Measurements from ENCODE around the gene UBTD1.

UBTD1 gene

GRCh38 chr10:97510686-97511085 is 12.0 kb downstream of the UBTD1 start:
- TF ChIP-seq SPI1 (IDR thresholded peaks at IDR 0.05; ENCODE audit: low read depth, low read length): no peak
- TF ChIP-seq POLR2AphosphoS5 (IDR thresholded peaks at IDR 0.05; ENCODE audit: low read depth, low read length): no peak
- no peak for TF ChIP-seq TAF1 (IDR thresholded peaks at IDR 0.05; ENCODE audit: low read depth, low read length)
- TF ChIP-seq PAX5 (IDR thresholded peaks at IDR 0.05; ENCODE audit: insufficient read depth, low read length, severe bottlenecking): no peak
- TF ChIP-seq POU2F2 (IDR thresholded peaks at IDR 0.05; ENCODE audit: low read depth, low read length): no peak
- no peak for TF ChIP-seq POLR2A (IDR thresholded peaks at IDR 0.05; ENCODE audit: low read depth, low read length)
- DNase-seq (ENCODE audit: insufficient read length, low spot score): no peak

GRCh38 chr10:97511711-97512440 is 13.2 kb downstream of the UBTD1 start:
- TF ChIP-seq TAF1 (IDR thresholded peaks at IDR 0.05; ENCODE audit: low read depth, low read length) (no peak), POU2F2 (IDR thresholded peaks at IDR 0.05; ENCODE audit: low read depth, low read length) (no peak), SPI1 (IDR thresholded peaks at IDR 0.05; ENCODE audit: low read depth, low read length) (no peak), PAX5 (IDR thresholded peaks at IDR 0.05; ENCODE audit: insufficient read depth, low read length, severe bottlenecking) (no peak), POLR2A (IDR thresholded peaks at IDR 0.05; ENCODE audit: low read depth, low read length) (no peak), POLR2AphosphoS5 (IDR thresholded peaks at IDR 0.05; ENCODE audit: low read depth, low read length) (no peak)
- FAIRE-seq (no peak), DNase-seq (ENCODE audit: insufficient read length, low spot score) (no peak)

More at GRCh38 chr10:97510686-97511085, 12.0 kb downstream of the UBTD1 start:
- no peak for FAIRE-seq

- no peak for TF ChIP-seq POLR2A (IDR thresholded peaks at IDR 0.05; ENCODE audit: low read depth, low read length)
- no peak for TF ChIP-seq POLR2AphosphoS5 (IDR thresholded peaks at IDR 0.05; ENCODE audit: low read depth, low read length)
- TF ChIP-seq PAX5 (IDR thresholded peaks at IDR 0.05; ENCODE audit: insufficient read depth, low read length, severe bottlenecking): no peak
- no peak for TF ChIP-seq SPI1 (IDR thresholded peaks at IDR 0.05; ENCODE audit: low read depth, low read length)
- no peak for TF ChIP-seq TAF1 (IDR thresholded peaks at IDR 0.05; ENCODE audit: low read depth, low read length)
- TF ChIP-seq POU2F2 (IDR thresholded peaks at IDR 0.05; ENCODE audit: low read depth, low read length): no peak
- no peak for DNase-seq (ENCODE audit: insufficient read length, low spot score)
- FAIRE-seq: no peak
Observed at GRCh38 chr10:97512993-97513392, 14.3 kb downstream of the UBTD1 start.

GRCh38 chr10:97514344-97514743 is 15.6 kb downstream of the UBTD1 start:
- no peak for TF ChIP-seq TAF1 (IDR thresholded peaks at IDR 0.05; ENCODE audit: low read depth, low read length)
- no peak for TF ChIP-seq PAX5 (IDR thresholded peaks at IDR 0.05; ENCODE audit: insufficient read depth, low read length, severe bottlenecking)
- no peak for TF ChIP-seq POLR2A (IDR thresholded peaks at IDR 0.05; ENCODE audit: low read depth, low read length)
- TF ChIP-seq POLR2AphosphoS5 (IDR thresholded peaks at IDR 0.05; ENCODE audit: low read depth, low read length): no peak
- no peak for TF ChIP-seq POU2F2 (IDR thresholded peaks at IDR 0.05; ENCODE audit: low read depth, low read length)
- TF ChIP-seq SPI1 (IDR thresholded peaks at IDR 0.05; ENCODE audit: low read depth, low read length): no peak
- DNase-seq (ENCODE audit: insufficient read length, low spot score) (no peak), FAIRE-seq (no peak)

DNA sequence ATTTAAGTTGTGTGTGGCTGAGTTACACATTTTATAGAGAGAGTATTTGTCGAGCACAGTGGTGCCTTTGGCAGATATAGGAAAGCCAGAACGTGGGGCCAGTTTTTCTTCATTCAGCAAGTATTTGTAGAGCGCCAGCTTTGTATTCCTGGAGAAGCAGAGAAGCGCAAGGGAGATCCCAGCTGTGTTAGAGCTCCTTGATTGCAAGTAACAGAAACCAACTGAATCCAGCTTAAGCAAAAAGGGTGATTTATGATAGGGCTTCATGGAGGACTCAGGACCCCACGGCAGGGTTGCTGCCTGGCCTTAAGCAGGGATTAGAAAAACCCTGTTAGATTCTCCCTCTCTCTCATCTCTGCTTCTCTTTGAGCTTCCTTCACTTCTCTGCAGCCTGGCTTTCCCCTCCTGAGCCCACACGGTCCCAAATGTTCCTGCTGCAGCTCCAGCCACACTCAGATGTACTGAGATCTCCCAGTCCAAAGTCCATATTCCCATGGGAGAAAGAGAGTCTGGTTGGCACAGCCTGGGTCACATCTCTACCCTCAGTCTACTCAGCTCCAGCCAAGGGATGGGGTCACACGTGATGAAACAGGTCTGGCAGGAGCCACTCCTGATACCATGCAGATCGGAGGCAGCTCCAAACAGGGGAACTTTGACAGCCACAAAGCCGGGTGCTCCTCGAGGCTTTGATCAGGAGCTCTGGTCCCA is 16.7 kb downstream of the UBTD1 start:
- no peak for TF ChIP-seq PAX5 (IDR thresholded peaks at IDR 0.05; ENCODE audit: insufficient read depth, low read length, severe bottlenecking)
- no peak for TF ChIP-seq TAF1 (IDR thresholded peaks at IDR 0.05; ENCODE audit: low read depth, low read length)
- TF ChIP-seq SPI1 (IDR thresholded peaks at IDR 0.05; ENCODE audit: low read depth, low read length): no peak
- TF ChIP-seq POLR2A (IDR thresholded peaks at IDR 0.05; ENCODE audit: low read depth, low read length): no peak
- no peak for TF ChIP-seq POLR2AphosphoS5 (IDR thresholded peaks at IDR 0.05; ENCODE audit: low read depth, low read length)
- TF ChIP-seq POU2F2 (IDR thresholded peaks at IDR 0.05; ENCODE audit: low read depth, low read length): no peak
- no peak for DNase-seq (ENCODE audit: insufficient read length, low spot score)
- FAIRE-seq: no peak

- FAIRE-seq: no peak
- no peak for TF ChIP-seq SPI1 (IDR thresholded peaks at IDR 0.05; ENCODE audit: low read depth, low read length)
- TF ChIP-seq POLR2AphosphoS5 (IDR thresholded peaks at IDR 0.05; ENCODE audit: low read depth, low read length): no peak
- TF ChIP-seq TAF1 (IDR thresholded peaks at IDR 0.05; ENCODE audit: low read depth, low read length): no peak
- no peak for TF ChIP-seq POLR2A (IDR thresholded peaks at IDR 0.05; ENCODE audit: low read depth, low read length)
- no peak for TF ChIP-seq POU2F2 (IDR thresholded peaks at IDR 0.05; ENCODE audit: low read depth, low read length)
- no peak for TF ChIP-seq PAX5 (IDR thresholded peaks at IDR 0.05; ENCODE audit: insufficient read depth, low read length, severe bottlenecking)
Observed at GRCh38 chr10:97517096-97517750, 18.5 kb downstream of the UBTD1 start.

DNA sequence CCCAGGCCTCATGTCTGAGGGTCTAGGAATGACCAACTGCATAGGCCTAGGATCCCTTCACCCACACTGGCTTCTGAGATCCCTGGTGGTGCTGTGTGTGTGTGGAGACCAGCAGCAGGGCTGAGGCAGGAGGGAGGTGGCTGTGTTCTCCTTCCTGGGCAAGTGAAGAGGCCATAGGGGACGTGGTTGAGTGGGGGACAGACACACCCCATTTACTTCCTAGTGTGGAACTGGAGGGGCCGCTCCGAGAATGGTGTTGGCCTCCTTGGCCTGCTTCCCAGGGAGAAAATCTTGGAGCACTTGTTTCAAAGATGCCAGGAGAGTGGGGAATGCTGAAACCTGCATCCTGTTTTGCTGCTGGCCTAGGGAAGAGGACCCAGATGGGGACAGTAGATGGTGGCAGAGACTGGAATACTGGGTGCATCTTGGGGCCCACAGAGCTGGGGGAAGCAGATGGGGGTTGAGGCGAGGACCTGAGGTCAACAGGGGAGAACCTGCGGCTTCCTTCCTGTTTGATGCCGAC is 19.1 kb downstream of the UBTD1 start:
- FAIRE-seq (no peak), DNase-seq (ENCODE audit: insufficient read length, low spot score) (no peak)
- no peak for TF ChIP-seq POLR2A (IDR thresholded peaks at IDR 0.05; ENCODE audit: low read depth, low read length)
- TF ChIP-seq POU2F2 (IDR thresholded peaks at IDR 0.05; ENCODE audit: low read depth, low read length): no peak
- no peak for TF ChIP-seq POLR2AphosphoS5 (IDR thresholded peaks at IDR 0.05; ENCODE audit: low read depth, low read length)
- TF ChIP-seq TAF1 (IDR thresholded peaks at IDR 0.05; ENCODE audit: low read depth, low read length): no peak
- TF ChIP-seq SPI1 (IDR thresholded peaks at IDR 0.05; ENCODE audit: low read depth, low read length): no peak
- TF ChIP-seq PAX5 (IDR thresholded peaks at IDR 0.05; ENCODE audit: insufficient read depth, low read length, severe bottlenecking): no peak

More at GRCh38 chr10:97517096-97517750, 18.5 kb downstream of the UBTD1 start:
- no peak for DNase-seq (ENCODE audit: insufficient read length, low spot score)

DNA sequence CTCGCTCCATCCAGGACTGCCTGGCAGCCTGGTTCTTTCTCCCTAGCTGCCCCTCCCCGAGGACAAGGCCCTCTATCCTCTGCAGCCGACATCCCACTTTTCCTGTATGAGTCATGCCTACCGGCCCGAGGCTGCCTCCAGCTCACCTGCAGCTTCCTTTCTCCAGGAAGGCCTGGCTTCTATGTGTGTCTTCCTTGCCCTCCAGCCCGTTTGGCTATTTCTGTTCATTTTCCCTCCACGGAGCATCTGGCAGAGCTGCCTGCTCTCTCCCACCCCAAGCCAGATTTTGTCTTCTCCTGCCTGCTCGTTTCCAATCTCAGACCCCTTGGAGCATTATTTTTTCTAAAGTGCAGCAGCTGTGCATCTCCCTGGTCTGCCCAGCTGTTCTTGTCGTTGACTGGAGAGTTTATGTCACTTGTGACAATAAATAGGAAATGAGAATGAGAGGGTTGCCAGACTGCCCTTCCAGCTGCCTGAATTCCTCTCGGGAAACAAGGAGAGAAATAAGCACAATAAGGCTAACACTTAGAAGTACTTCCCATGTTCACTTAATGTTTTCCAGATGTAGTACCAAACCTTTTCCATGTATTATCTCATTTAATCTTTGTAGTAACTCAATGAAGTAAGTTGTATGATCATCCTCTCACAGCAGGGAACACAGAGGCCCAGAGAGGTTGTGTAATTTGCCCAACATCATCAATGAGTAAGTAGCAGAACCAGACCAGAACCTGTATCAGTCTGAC is 19.7 kb downstream of the UBTD1 start:
- FAIRE-seq (no peak), DNase-seq (ENCODE audit: insufficient read length, low spot score) (no peak)
- TF ChIP-seq POLR2A (IDR thresholded peaks at IDR 0.05; ENCODE audit: low read depth, low read length) (no peak), SPI1 (IDR thresholded peaks at IDR 0.05; ENCODE audit: low read depth, low read length) (no peak), PAX5 (IDR thresholded peaks at IDR 0.05; ENCODE audit: insufficient read depth, low read length, severe bottlenecking) (no peak), TAF1 (IDR thresholded peaks at IDR 0.05; ENCODE audit: low read depth, low read length) (no peak), POLR2AphosphoS5 (IDR thresholded peaks at IDR 0.05; ENCODE audit: low read depth, low read length) (no peak), POU2F2 (IDR thresholded peaks at IDR 0.05; ENCODE audit: low read depth, low read length) (no peak)
